GM19467 (cell line): ENCODE results near the gene SLC39A11.

Experiments used
- ATAC-seq: cut with Tn5 transposase; IDR thresholded peaks from one replicate; pipeline ENCODE4 v1.9.1; 2021; ENCODE audit warnings: mild to moderate bottlenecking, moderate library complexity; ENCODE audit not compliant: unreplicated experiment

Gene SLC39A11

GRCh38 chr17:73045724-73046123 is 46.8 kb downstream of the SLC39A11 start:
- ATAC-seq = no peak

DNA sequence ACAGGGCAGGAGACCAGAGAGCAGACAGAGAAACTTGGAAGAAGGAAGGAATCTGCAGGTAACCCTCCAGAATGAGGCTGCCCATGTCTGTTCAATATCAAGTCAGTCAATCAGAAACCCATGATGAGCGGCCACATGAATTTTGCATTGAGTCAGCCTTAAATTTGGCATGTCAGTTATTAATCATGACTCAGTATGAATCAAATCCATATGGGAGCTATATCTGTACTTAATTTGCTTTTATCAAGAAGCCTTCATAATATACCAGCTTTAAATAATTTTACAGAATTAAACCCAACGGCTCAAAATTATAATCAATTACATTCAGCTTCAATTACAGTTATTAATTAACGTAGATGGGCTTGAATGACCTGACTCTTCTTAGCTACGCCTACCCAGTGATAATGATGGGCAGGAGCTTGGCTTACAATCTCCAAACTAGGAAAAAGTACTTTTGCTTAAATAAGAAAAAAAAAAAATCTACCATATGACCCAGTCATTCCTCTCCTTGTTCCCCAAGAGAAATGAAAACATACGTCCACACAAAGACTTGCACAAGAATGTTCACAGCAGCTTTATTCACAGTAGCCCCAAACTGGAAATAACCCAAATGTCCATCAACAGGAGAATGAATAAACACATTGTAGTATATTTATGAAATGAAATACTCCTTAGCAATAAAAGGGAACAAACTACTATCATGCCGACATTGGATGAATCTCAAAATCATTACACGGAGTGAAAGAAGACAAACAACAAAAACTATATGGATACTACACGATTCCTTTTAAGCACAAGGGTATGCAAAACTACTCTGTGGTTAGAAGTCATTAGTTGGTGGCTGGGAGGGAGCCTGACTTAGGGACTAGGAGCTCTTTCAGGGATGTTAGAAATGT is 48.6 kb downstream of the SLC39A11 start:
- no peak for ATAC-seq

- ATAC-seq = no peak
Measured at GRCh38 chr17:73042809-73043685, 49.4 kb downstream of the SLC39A11 start.

DNA sequence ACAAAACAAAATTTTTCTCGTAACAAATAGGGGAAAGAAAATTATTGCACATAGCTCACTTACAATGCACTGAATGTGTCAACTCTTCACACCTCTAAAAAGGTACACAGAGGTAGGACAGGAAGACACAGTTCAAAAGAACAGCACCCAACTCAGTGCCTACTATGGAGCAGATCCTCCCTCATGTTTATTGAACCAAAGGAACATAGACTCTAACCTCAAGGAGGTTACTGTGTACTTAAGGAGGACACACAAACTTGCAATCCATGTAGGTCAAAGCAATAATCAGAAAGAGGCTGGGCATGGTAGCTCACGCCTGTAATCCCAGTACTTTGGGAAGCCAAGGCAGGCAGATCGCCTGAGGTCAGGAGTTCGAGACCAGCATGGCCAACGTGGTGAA is 50.3 kb downstream of the SLC39A11 start:
- ATAC-seq = no peak

DNA sequence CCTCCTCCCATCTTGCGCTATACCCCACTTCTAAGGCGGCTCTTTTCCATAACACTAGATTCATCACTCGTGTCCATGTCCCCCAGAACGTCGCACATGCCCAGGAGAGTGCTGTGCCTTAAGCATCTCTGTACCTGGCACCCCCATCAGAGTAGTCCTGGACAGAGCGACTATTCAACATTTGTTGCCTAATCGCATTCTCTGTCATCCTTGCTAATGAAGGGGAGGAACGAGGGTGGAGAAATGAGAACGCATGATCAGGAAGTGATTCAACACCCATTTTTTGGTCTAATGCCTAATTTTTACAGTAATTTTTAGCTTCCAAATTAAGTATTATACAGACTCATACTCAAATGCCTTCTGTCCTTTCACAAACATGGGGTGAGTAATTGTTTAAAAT is 53.2 kb downstream of the SLC39A11 start:
- no peak for ATAC-seq

DNA sequence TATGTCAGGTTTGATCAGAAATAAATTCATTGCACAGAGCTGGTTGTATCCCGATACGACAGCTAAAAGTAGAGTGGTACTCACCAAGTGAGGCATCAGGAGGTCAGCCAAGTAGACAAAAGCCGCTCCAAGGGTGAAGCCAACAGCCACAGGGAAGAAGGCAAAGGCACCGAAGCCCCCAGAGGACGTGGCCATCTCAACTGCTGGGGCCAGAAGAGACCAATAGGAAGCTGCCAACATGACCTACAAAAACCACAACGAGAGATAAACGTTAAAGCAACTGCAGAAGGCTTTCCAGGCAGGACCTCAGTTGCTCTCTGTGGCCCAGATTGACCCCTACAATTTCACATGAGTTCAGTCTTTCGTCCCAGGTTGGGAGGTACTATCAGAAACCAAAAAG is 61.0 kb downstream of the SLC39A11 start:
- ATAC-seq = no peak

GRCh38 chr17:73030995-73031394 is 61.5 kb downstream of the SLC39A11 start:
- no peak for ATAC-seq

DNA sequence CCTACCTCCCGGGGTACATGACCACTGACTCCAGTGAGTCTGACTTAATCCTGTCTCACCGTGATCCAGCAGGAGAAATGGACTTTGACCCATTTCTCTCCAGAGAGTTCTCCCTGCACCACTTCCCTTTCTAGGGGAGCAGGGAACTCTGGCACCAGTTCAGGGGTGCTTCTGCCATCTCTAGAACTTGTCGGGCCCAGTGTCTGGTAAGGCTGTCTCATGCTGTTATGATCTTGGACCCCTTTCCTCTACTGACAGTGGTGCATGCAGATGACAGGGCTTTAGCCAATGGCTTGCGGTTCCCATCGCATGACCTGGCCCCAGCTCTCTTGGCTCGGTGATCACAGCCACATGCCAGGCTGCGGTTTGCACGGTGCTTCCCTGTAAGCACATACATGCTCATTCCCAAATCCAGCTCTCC is 62.0 kb downstream of the SLC39A11 start:
- ATAC-seq = no peak

GRCh38 chr17:73029991-73030390 is 62.5 kb downstream of the SLC39A11 start:
- no peak for ATAC-seq

DNA sequence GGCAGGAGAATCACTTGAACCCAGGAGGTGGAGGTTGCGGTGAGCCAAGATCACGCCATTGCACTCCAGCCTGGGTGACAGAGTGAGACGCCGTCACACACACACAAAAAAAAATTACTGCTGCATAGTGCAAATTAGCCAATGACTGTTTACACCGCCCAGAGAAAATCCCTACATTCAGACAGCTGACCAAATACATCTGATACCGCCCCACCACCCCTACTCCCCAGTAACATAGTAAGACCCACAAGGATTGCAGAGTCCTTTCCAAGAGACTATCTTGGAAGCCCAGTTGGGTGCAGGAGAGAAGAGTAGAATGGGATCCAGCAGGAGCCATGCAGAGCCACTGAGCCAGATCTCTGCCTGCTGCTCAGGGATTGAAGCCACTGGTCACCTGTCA is 63.5 kb downstream of the SLC39A11 start:
- ATAC-seq = no peak

DNA sequence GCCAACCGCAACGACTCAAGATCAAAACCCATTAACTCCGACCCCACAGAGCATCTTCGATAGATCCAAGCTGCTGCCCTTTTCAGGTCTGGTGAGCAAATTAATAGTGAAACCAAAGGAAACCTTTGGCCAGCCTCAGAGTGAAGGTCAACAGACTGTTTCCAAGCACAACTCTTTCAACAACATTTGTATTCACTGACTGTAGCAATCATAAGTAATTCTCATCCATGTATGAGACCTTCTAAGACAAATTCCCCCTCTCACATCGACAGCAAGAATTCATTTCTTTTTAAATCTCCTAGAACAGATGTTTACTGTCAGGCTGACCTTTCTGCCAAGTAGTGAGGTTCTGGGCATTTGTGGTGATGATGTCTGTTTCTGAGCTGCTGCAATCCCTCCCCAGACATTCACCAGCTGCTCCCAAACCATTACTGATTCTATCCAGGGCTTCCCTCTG is 64.2 kb downstream of the SLC39A11 start:
- ATAC-seq = no peak

DNA sequence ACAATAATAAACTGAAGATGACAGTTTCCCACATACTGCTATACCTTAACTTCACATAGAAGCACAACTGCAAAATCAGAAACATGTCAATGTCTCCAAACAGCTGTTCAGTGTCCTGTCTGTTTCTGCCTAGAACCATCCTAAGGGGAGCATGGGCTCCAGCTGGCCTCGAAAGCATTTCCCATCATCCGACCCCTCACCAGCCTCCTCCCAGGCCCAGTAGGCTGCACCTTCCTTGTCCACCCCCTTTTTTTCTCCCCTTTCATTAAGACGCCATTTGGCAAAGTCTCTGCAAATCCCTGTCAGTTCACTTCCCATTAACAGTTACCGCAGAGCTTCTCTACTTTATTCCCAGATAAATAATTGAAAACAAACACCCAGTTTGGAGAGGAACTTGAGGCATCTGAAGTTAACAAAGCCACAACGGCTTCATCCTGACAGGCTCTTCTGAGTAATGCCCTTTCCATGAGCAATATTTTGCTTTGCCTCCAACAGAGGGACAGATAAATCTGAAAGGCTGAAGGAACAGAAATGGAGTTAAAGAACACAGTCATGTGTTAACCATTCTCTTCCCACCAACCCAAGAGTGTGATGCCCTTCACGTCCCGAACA is 65.3 kb downstream of the SLC39A11 start:
- ATAC-seq = no peak

GRCh38 chr17:73025041-73025560 is 67.4 kb downstream of the SLC39A11 start:
- no peak for ATAC-seq

GRCh38 chr17:73023759-73024158 is 68.7 kb downstream of the SLC39A11 start:
- no peak for ATAC-seq

DNA sequence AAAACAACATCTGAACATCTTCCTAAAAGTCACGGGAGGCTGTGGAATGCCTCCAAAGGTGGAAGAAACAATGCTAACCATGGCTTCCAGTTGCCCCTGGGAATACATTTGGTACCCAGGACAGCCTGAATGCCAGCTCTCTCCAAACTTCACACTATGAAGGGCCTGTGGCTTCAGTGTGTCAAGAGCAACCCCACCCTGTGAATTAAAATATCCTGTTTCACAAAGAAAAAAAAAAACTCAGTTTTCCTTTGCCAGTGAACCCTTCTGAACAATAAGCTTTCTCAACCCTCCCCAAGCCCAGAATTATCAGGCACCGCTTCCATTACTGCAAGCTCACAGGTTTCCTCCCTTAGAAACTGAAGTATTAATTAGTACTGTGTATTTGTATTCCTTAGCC is 69.8 kb downstream of the SLC39A11 start:
- no peak for ATAC-seq

- no peak for ATAC-seq
Measured at GRCh38 chr17:73021771-73022170, 70.7 kb downstream of the SLC39A11 start.

GRCh38 chr17:73020110-73020509 is 72.4 kb downstream of the SLC39A11 start:
- ATAC-seq = no peak

DNA sequence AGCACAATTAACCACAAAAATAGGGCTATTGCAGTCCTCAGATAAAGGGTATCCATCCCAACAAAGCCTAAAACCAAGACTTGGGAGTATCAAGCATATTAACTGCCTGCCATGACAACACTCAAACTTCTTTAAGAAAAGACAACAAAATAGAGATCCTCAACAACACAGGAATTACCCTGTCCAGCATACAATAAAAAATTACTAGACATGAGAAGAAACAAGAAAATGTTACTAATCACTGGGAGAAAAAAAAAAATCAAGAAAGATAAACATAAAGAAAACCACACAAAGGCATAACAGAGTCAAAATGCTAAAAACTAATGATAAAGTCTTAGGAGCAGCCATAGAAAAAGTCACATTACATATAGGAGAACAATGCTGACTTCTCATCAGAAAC is 73.9 kb downstream of the SLC39A11 start:
- ATAC-seq = no peak

GRCh38 chr17:73017658-73018057 is 74.8 kb downstream of the SLC39A11 start:
- ATAC-seq = no peak

DNA sequence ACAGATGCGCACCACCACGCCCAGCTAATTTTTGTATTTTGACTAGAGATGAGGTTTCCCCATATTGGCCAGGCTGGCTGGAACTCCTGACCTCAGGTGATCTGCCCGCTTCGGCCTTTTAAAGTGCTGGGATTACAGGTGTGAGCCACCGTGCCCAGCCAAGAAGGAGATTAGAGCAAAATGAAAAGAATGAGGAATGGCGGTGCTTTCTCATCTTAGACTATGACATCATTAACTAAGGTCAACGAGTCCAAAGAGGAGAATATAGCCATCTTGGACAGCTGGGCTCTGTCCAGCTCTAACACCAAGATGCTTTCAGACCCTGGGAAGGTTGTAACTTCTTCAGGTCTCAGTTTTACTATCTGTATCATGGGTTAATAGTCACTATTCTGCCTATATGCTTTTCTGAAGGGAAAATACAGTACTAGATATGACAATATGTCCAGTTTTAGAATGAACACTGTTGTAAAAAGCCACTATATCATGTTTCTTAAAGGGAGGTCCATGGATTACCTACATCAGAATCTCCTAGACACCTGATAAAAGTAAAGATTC is 76.7 kb downstream of the SLC39A11 start:
- no peak for ATAC-seq
